HepG2 (cell line): ENCODE data around the gene DMTF1. TPM values are rescaled to one million over a fixed set of nuclear protein-coding genes. Genes with fewer than 3 reads are reported as not detected.

Experiments used
- EED ChIP-seq: sonication (generic); formaldehyde crosslinking; IDR thresholded peaks from 2 replicates; pipeline ENCODE4 v1.5.0; 2020; ENCODE audit warnings: mild to moderate bottlenecking, missing genetic modification reagents
- FOXA3 ChIP-seq: IDR thresholded peaks from 2 replicates; pipeline ENCODE4 v1.6.1; 2016; ENCODE audit warnings: missing genetic modification reagents, missing compliant biosample characterization
- GATA4 ChIP-seq: sonication (generic); IDR thresholded peaks from 2 replicates; pipeline ENCODE4 v1.6.1; 2016; ENCODE audit warnings: antibody characterized with exemption, low read depth, borderline replicate concordance
- NCOA1 ChIP-seq: sonication (generic); formaldehyde crosslinking; IDR thresholded peaks from 2 replicates; pipeline ENCODE4 v1.9.0; 2021; ENCODE audit warnings: missing genetic modification reagents
- NFKBIZ ChIP-seq: IDR thresholded peaks from 2 replicates; pipeline ENCODE4 v1.6.1; 2018; ENCODE audit warnings: missing genetic modification reagents, missing compliant biosample characterization
- NKX3-1 ChIP-seq: sonication (generic); formaldehyde crosslinking; IDR thresholded peaks from 2 replicates; pipeline ENCODE4 v1.5.0; 2020; ENCODE audit warnings: missing genetic modification reagents
- NR3C1 ChIP-seq: sonication (generic); formaldehyde crosslinking; IDR thresholded peaks from 2 replicates; pipeline ENCODE4 v1.4.0; 2020; ENCODE audit warnings: missing genetic modification reagents
- RAD51 ChIP-seq: fragments of 450-650 bp; IDR thresholded peaks from 2 replicates; pipeline ENCODE4 v1.6.1; 2016; ENCODE audit warnings: borderline replicate concordance
- SOX6 ChIP-seq, 2 experiments: fragments of 450-650 bp in 1 of 2; sonication (generic) in 1 of 2; formaldehyde crosslinking in 1 of 2; IDR thresholded peaks; 2 replicates each; pipeline versions ENCODE4 v1.4.0 to v1.6.1; 2017 to 2020; ENCODE audit warnings: antibody characterized with exemption in 1 of 2, mild to moderate bottlenecking in 1 of 2, missing genetic modification reagents in 1 of 2
- ZNF143 ChIP-seq: sonication (generic); formaldehyde crosslinking; IDR thresholded peaks from 2 replicates; pipeline ENCODE4 v1.4.0; 2020; ENCODE audit warnings: missing genetic modification reagents
- ZNF253 ChIP-seq: sonication (generic); formaldehyde crosslinking; IDR thresholded peaks from 2 replicates; pipeline ENCODE4 v1.8.0; 2022; ENCODE audit warnings: mild to moderate bottlenecking, missing genetic modification reagents, borderline replicate concordance
- ZNF280D ChIP-seq: sonication (generic); formaldehyde crosslinking; IDR thresholded peaks from 2 replicates; pipeline ENCODE4 v1.5.1; 2020; ENCODE audit warnings: mild to moderate bottlenecking, missing genetic modification reagents
- ZNF335 ChIP-seq: sonication (generic); formaldehyde crosslinking; IDR thresholded peaks from 2 replicates; pipeline ENCODE4 v1.4.0; 2020; ENCODE audit warnings: missing genetic modification reagents
- ZNF367 ChIP-seq: sonication (generic); formaldehyde crosslinking; IDR thresholded peaks from 2 replicates; pipeline ENCODE4 v1.4.0; 2020; ENCODE audit warnings: missing genetic modification reagents, borderline replicate concordance
- ZNF562 ChIP-seq: sonication (generic); formaldehyde crosslinking; IDR thresholded peaks from 2 replicates; pipeline ENCODE4 v1.8.0; 2022; ENCODE audit warnings: missing genetic modification reagents, borderline replicate concordance
- ZNF670 ChIP-seq: sonication (generic); formaldehyde crosslinking; IDR thresholded peaks from 2 replicates; pipeline ENCODE4 v1.8.0; 2022; ENCODE audit warnings: mild to moderate bottlenecking, missing genetic modification reagents, borderline replicate concordance
- ZSCAN20 ChIP-seq: sonication (generic); formaldehyde crosslinking; IDR thresholded peaks from 2 replicates; pipeline ENCODE4 v1.4.0; 2020; ENCODE audit warnings: missing genetic modification reagents, mild to moderate bottlenecking, borderline replicate concordance
- polyA plus RNA-seq, 8 experiments: library from polyadenylated mRNA; depleted of rRNA in 3 of 8; stranded (reverse) in 7 of 8; unstranded in 1 of 8; fragments of >200 nt; fragmentation: Illumina TruSeq in 4 of 8; extraction: Trizol in 4 of 8; gene quantifications; 2 replicates each; pipeline versions ENCODE4 v1.2.1 to v1.2.3, GENCODE V29; 2011 to 2016; ENCODE audit warnings: low read depth in 4 of 8, missing spikeins in 1 of 8, mixed read lengths in 1 of 8; ENCODE audit not compliant: insufficient read depth in 1 of 8
- total RNA-seq, 5 experiments: library from RNA; depleted of rRNA; stranded (reverse); fragments of >200 nt; fragmentation: Illumina TruSeq; extraction: Trizol; gene quantifications; 2 replicates each; pipeline ENCODE4 v1.2.3, GENCODE V29; 2016; ENCODE audit warnings: low read depth in 1 of 5
- TF ChIP-seq, protein P1 (sequence below): sonication (generic); formaldehyde crosslinking; IDR thresholded peaks from 2 replicates; pipeline ENCODE4 v1.4.0; 2020; ENCODE audit warnings: mild to moderate bottlenecking, missing genetic modification reagents
- TF ChIP-seq, protein P2 (sequence below): sonication (generic); formaldehyde crosslinking; IDR thresholded peaks from 2 replicates; pipeline ENCODE4 v1.4.0; 2020; ENCODE audit warnings: missing genetic modification reagents, borderline replicate concordance

Gene DMTF1
- total and polyA plus RNA-seq, 2 of the 13 experiments (the other 11 are each of a cell fraction or from before 2014, with no cell fraction given): 45.8 to 132 TPM

- 0 out of 2 replicates have a peak, but pooled peaks have one; percentile 17 for TF ChIP-seq ZNF367 (CRISPR knock-in tag)
- TF ChIP-seq, protein P1, sequence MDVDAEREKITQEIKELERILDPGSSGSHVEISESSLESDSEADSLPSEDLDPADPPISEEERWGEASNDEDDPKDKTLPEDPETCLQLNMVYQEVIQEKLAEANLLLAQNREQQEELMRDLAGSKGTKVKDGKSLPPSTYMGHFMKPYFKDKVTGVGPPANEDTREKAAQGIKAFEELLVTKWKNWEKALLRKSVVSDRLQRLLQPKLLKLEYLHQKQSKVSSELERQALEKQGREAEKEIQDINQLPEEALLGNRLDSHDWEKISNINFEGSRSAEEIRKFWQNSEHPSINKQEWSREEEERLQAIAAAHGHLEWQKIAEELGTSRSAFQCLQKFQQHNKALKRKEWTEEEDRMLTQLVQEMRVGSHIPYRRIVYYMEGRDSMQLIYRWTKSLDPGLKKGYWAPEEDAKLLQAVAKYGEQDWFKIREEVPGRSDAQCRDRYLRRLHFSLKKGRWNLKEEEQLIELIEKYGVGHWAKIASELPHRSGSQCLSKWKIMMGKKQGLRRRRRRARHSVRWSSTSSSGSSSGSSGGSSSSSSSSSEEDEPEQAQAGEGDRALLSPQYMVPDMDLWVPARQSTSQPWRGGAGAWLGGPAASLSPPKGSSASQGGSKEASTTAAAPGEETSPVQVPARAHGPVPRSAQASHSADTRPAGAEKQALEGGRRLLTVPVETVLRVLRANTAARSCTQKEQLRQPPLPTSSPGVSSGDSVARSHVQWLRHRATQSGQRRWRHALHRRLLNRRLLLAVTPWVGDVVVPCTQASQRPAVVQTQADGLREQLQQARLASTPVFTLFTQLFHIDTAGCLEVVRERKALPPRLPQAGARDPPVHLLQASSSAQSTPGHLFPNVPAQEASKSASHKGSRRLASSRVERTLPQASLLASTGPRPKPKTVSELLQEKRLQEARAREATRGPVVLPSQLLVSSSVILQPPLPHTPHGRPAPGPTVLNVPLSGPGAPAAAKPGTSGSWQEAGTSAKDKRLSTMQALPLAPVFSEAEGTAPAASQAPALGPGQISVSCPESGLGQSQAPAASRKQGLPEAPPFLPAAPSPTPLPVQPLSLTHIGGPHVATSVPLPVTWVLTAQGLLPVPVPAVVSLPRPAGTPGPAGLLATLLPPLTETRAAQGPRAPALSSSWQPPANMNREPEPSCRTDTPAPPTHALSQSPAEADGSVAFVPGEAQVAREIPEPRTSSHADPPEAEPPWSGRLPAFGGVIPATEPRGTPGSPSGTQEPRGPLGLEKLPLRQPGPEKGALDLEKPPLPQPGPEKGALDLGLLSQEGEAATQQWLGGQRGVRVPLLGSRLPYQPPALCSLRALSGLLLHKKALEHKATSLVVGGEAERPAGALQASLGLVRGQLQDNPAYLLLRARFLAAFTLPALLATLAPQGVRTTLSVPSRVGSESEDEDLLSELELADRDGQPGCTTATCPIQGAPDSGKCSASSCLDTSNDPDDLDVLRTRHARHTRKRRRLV (CRISPR knock-in tag): peak; percentile 33; the same call in 1 of the 2 replicates
- no peak for TF ChIP-seq ZNF143 (CRISPR knock-in tag)
- no peak for TF ChIP-seq ZNF562 (CRISPR knock-in tag)
- no peak for TF ChIP-seq NCOA1 (CRISPR knock-in tag)
- no peak for TF ChIP-seq ZNF335 (CRISPR knock-in tag)
- no peak for TF ChIP-seq SOX6 (IDR thresholded peaks at IDR 0.05)
- 0 out of 2 replicates have a peak, but pooled peaks have one; percentile 19 for TF ChIP-seq SOX6 (CRISPR knock-in tag; IDR thresholded peaks at IDR 0.05)
- no peak for TF ChIP-seq ZNF670 (CRISPR knock-in tag)
- TF ChIP-seq GATA4: no peak
- TF ChIP-seq EED (CRISPR knock-in tag): 0 out of 2 replicates have a peak, but pooled peaks have one; percentile 41
- TF ChIP-seq ZNF280D (CRISPR knock-in tag): 0 out of 2 replicates have a peak, but pooled peaks have one; percentile 5
- no peak for TF ChIP-seq NR3C1 (CRISPR knock-in tag)
- 0 out of 2 replicates have a peak, but pooled peaks have one; percentile 56 for TF ChIP-seq ZSCAN20 (CRISPR knock-in tag)
- TF ChIP-seq ZNF253 (CRISPR knock-in tag): no peak
- peak; percentile 38; the same call in 1 of the 2 replicates for TF ChIP-seq FOXA3 (CRISPR knock-in tag)
- TF ChIP-seq NKX3-1 (CRISPR knock-in tag): peak; percentile 51; the same call in 1 of the 2 replicates
- TF ChIP-seq RAD51: no peak
- TF ChIP-seq, protein P2, sequence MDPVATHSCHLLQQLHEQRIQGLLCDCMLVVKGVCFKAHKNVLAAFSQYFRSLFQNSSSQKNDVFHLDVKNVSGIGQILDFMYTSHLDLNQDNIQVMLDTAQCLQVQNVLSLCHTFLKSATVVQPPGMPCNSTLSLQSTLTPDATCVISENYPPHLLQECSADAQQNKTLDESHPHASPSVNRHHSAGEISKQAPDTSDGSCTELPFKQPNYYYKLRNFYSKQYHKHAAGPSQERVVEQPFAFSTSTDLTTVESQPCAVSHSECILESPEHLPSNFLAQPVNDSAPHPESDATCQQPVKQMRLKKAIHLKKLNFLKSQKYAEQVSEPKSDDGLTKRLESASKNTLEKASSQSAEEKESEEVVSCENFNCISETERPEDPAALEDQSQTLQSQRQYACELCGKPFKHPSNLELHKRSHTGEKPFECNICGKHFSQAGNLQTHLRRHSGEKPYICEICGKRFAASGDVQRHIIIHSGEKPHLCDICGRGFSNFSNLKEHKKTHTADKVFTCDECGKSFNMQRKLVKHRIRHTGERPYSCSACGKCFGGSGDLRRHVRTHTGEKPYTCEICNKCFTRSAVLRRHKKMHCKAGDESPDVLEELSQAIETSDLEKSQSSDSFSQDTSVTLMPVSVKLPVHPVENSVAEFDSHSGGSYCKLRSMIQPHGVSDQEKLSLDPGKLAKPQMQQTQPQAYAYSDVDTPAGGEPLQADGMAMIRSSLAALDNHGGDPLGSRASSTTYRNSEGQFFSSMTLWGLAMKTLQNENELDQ: no peak
- TF ChIP-seq NFKBIZ (CRISPR knock-in tag): no peak
These were observed 67.3 kb downstream of the DMTF1 start, which contains the start of gene TMEM243 (continued) for GRCh38 chr7:87219545-87220025.
